Lower lobe of right lung (tissue), 2 donors: Measurements from ENCODE around the gene SLC10A3. TPM values are rescaled to one million over a fixed set of nuclear protein-coding genes. Genes with fewer than 3 reads are reported as not detected.
"Not testable (repeated sequence)": the region's sequence is repeated elsewhere in the genome, so short reads cannot be mapped to it uniquely, and the experiment has no call there.

Source experiments
- ATAC-seq, 2 donors: fragments of 200-7000 bp; cut with Tn5 transposase; one replicate each; pipeline ENCODE4 v1.9.1; 2020 to 2022; ENCODE audit warnings: mild to moderate bottlenecking in 2 of 2, moderate library complexity in 2 of 2
- DNase-seq: peaks from one replicate; pipeline ENCODE4 v3.0.0-alpha.2; 2020
- H3K27ac ChIP-seq: fragments of 200-600 bp; one replicate; pipeline ENCODE4 v1.8.0; 2022
- H3K27me3 ChIP-seq: fragments of 200-600 bp; one replicate; pipeline ENCODE4 v1.8.0; 2022; ENCODE audit warnings: low read depth
- H3K36me3 ChIP-seq: fragments of 200-600 bp; one replicate; pipeline ENCODE4 v1.8.0; 2022; ENCODE audit warnings: mild to moderate bottlenecking
- H3K4me1 ChIP-seq: fragments of 200-600 bp; one replicate; pipeline ENCODE4 v1.8.0; 2022
- H3K4me3 ChIP-seq: fragments of 200-600 bp; one replicate; pipeline ENCODE4 v1.8.0; 2022; ENCODE audit warnings: mild to moderate bottlenecking
- H3K9me3 ChIP-seq: fragments of 200-600 bp; one replicate; pipeline ENCODE4 v1.8.0; 2022
- CTCF ChIP-seq: fragments of 200-600 bp; IDR thresholded peaks from one replicate; pipeline ENCODE4 v1.8.0; 2022; ENCODE audit warnings: antibody characterized with exemption, mild to moderate bottlenecking
- intact Hi-C: fragments of 100-400 bp; cut with DNase I; formaldehyde crosslinking; loops from one replicate; pipeline ENCODE4 v1.11.0; 2022
- total RNA-seq: library from RNA; stranded (reverse); fragmentation: NEBNext Ultra II Directional; extraction: Animal tissue kit (Norgen Biotek cat#: 25700); gene quantifications from one replicate; pipeline ENCODE4 v1.2.1, GENCODE V29; 2021
- donor health status: DM: no; HTN: yes; CAD: no; lungs with severe emphysema.

The SLC10A3 gene
- total RNA-seq, 1 donor from 2014 or later = 20.2 TPM

DNA sequence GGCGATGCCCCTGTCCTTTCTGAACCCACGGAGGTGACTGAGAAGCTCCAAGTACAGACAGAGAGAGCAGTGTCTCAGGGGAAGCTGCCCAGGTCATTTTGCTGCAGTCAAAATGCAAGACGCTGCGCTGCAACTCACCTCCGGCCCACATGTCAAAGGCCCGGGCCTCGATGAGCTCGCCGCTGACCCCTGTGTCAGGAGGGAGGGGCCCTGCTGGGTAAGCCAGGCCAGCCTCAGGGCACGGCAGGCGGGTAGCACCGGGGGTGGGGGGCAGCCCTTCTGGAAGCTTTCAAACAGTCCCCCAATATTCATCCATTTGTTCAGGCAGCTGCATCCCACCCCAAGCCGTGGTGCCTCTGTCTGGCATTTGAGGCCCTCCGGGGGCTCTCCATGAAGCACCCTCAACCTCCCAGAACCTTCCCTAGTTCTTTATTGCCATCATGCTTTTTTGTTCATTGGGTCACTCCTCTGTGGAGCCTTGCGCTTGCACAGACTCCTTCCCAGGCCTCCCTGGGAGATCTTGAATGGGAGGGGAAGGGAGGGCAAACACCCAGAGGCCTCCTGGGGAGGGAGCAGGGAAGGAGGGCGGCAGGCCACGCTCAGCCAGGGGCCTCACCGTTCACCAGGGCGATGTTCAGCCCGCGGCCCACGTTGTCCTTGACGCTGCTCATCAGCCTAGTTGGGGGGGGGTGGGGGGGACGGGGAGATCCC is 17.4 kb upstream of the SLC10A3 start:
- Histone ChIP-seq H3K4me1 (no peaks in the 10 kb centered on the region), H3K9me3 (no peaks in the 10 kb centered on the region), H3K27ac (no peak overlapping the region), H3K27me3 (no peaks in the 10 kb centered on the region), H3K36me3 (peaks cover 17% of the 10 kb centered on the region), H3K4me3 (no peak overlapping the region)
- no peak for DNase-seq
- no peak for TF ChIP-seq CTCF
- intact Hi-C loops = no loop called here
- ATAC-seq = no peak

DNA sequence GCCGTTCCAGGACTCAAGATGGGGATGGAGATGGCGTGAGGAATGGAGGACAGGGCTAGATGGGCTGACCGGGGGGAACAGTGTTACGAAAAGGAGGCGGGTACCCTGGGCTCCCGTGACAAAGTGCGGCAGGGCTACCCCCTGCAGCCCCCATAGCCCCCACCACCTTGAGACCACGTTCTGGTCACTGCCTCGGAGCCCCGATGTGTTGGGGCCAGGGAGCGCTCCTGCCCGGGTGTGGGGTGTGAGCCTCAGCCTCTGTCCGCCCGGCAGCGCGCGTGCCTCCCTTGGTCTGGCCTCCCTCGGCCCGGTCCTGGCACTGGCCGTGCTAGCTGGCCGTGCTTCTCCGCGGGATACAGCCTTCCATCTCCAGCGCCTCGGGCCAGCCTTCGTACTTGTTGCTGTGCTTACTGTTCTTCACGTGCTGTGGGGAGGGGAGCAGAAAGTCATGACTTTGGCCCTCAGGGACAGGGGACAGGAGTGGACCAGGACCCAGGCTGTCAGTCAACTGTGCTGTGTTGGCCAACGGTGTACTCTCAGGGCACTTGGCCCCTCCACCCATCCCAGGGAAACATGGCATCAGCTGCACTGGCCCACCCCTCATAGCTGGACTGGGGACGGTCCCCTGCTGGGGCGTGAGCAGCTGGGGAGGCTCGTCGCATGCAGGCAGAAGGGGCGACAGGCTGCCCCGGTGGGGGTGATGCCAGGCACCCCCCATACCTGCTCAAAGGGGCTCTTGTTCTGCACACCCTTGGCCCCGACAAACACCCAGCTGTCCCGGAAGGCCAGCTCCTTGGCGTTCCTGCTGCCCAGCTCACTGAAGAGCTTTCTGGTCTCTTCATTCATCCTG is 16.3 kb upstream of the SLC10A3 start:
- Histone ChIP-seq H3K9me3 (no peaks in the 10 kb centered on the region), H3K4me3 (no peak overlapping the region), H3K36me3 (peaks cover 17% of the 10 kb centered on the region), H3K27ac (no peak overlapping the region), H3K4me1 (no peaks in the 10 kb centered on the region), H3K27me3 (no peaks in the 10 kb centered on the region)
- ATAC-seq (peak in 1 of 2 donors; percentile 9), DNase-seq (no peak)
- intact Hi-C loops = no loop called here
- no peak for TF ChIP-seq CTCF

DNA sequence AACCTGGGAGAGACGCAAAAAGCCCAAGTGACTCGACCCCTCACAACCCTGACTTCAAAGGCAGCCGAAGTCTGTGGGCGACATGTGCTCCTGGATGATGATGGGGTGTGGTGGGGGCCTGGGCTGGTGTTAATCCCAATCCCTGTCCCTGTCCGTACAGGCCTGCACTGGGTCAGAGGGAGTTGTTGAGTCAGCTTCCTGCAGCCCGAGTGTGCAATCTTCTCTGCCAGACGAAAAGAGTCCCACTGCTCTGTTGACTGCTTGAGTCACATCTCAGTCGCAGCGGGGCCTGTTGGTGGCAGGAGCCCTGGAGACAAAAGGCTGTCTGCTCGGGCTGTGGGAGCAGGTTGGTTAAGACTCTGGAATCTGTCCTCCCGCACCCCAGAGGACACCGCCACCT is 15.3 kb upstream of the SLC10A3 start:
- Histone ChIP-seq H3K4me3 (no peak overlapping the region), H3K9me3 (no peaks in the 10 kb centered on the region), H3K27me3 (no peaks in the 10 kb centered on the region), H3K36me3 (peaks cover 17% of the 10 kb centered on the region), H3K4me1 (no peaks in the 10 kb centered on the region), H3K27ac (no peak overlapping the region)
- DNase-seq = no peak
- intact Hi-C loops = no loop called here
- TF ChIP-seq CTCF = no peak
- peak in 1 of 2 donors; percentile 30 for ATAC-seq

GRCh38 chrX:154502989-154503388 is 12.6 kb upstream of the SLC10A3 start:
- H3K27ac ChIP-seq = no peak overlapping the region
- H3K27me3 ChIP-seq = no peaks in the 10 kb centered on the region
- H3K36me3 ChIP-seq = peaks cover 17% of the 10 kb centered on the region
- ATAC-seq = no peak
- H3K9me3 ChIP-seq = no peaks in the 10 kb centered on the region
- no peaks in the 10 kb centered on the region for H3K4me1 ChIP-seq
- no peak for DNase-seq
- TF ChIP-seq CTCF = no peak
- intact Hi-C loops = no loop called here
- no peak overlapping the region for H3K4me3 ChIP-seq

- ATAC-seq (no peak), DNase-seq (no peak)
- Histone ChIP-seq H3K36me3 (peaks cover 15% of the 10 kb centered on the region), H3K4me1 (no peaks in the 10 kb centered on the region), H3K27me3 (no peaks in the 10 kb centered on the region), H3K9me3 (no peaks in the 10 kb centered on the region), H3K4me3 (no peak overlapping the region), H3K27ac (no peak overlapping the region)
- no peak for TF ChIP-seq CTCF
- intact Hi-C loops = no loop called here
Measured at GRCh38 chrX:154502098-154502497, 11.7 kb upstream of the SLC10A3 start.

- not testable (repeated sequence) for ATAC-seq
Measured at GRCh38 chrX:154501423-154501822, 11.0 kb upstream of the SLC10A3 start.

GRCh38 chrX:154496591-154497137 is 6.2 kb upstream of the SLC10A3 start:
- H3K27me3 ChIP-seq, intact Hi-C loops, ATAC-seq, DNase-seq, H3K4me1 ChIP-seq, H3K9me3 ChIP-seq, H3K27ac ChIP-seq, H3K36me3 ChIP-seq, H3K4me3 ChIP-seq: not testable (repeated sequence)

More at GRCh38 chrX:154501423-154501822, 11.0 kb upstream of the SLC10A3 start:
- H3K27me3 ChIP-seq, H3K36me3 ChIP-seq, DNase-seq, H3K9me3 ChIP-seq, H3K4me3 ChIP-seq, intact Hi-C loops, H3K27ac ChIP-seq, H3K4me1 ChIP-seq: not testable (repeated sequence)
